HG02852 (cell line): Measurements from ENCODE around the gene E2F2.
A peak's percentile ranks its signal among the peaks of the same experiment; 100 is the strongest.
"Not testable (repeated sequence)": the region's sequence is repeated elsewhere in the genome, so short reads cannot be mapped to it uniquely, and the experiment has no call there.

Experiments used
- ATAC-seq: cut with Tn5 transposase; IDR thresholded peaks from one replicate; pipeline ENCODE4 v1.9.1; 2021; ENCODE audit warnings: mild to moderate bottlenecking, moderate library complexity; ENCODE audit not compliant: unreplicated experiment

E2F2 gene

DNA sequence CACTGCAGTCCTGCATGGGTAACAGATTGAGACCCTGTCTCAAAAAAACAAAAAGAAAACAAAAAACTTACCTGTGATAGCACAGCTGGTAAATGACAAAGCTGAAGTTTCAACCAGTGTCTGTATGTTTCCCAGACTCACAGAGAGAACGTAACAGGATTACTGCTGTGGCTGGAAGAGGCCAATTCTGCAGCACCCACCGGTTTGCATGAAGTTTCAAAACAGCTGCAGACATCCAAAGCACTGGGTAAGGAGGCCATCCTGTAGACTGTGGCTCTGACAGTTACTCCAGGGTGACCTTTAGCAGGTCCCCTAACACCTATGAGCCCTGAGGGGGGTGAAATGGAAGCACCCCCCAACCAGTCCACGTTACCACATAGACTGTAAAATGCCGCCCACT, 20.8 kb upstream of the E2F2 start:
- no peak for ATAC-seq

DNA sequence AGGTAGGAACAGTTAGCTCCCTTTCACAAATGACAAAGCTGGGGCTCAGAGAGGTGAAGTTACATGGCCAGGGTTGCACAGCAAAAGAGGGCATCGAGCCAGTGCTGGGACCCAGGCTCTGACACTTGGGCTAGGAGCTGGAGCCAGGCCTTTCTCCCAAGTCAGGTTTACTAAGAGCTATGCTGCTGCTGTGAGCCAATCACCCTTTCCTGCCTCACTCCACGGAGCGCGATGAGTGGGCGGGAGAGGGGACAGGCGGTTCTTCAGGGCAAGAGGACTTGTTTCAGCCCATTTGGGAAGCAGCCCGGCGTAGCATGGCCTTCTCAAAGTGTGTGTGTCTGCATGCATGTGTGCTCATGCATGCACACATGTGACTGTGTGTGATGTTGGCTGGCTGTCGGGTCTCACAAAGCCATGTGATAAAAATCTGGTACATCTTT, 17.7 kb upstream of the E2F2 start:
- no peak for ATAC-seq

DNA sequence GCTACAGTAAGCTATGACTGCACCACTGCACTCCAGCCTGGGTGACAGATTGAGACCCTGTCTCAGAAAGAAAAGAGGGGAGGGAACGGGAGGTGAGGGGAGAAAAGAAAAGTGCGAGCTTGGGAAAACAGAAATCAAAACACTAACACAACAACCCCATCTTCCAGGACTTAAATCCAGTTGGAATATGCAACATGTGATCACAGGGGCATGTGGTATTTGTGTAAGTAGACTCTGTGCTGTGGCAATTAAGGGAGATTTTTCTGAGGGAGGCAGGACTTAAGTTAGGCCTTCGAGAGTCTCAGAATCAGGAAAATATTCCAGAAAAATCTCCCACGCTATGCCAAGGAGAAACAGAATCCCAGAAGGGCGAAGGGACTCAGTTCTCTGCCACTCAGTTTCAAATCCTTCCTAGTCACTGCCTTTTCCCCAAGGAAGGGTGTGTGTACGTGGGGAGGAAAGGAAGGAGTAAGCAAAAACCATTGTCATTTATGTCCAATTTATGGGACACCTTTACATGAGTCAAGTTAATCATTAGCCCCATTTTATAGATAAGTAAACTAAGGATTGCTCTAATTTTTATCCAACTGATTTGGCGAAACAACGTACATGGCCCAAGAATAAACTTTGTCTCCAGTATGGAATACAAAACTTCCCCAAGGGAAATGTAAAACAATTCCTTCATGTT, 16.0 kb upstream of the E2F2 start:
- no peak for ATAC-seq

DNA sequence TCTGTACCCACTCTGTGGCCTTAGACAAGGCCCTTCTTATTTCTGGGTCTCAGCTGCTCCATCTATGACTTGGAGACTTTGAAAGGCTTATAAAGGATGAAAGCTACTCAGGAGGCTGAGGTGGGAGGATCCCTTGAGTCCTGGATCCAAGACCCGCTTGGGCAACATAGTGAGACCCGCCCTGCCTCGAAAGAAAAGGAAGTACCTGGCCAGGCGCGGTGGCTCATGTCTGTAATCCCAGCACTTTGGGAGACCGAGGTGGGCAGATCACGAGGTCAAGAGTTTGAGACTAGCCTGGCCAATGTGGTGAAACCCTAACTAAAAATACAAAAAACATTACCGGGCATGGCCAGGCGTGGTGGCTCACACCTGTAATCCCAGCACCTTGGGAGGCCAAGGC, 14.8 kb upstream of the E2F2 start:
- no peak for ATAC-seq

DNA sequence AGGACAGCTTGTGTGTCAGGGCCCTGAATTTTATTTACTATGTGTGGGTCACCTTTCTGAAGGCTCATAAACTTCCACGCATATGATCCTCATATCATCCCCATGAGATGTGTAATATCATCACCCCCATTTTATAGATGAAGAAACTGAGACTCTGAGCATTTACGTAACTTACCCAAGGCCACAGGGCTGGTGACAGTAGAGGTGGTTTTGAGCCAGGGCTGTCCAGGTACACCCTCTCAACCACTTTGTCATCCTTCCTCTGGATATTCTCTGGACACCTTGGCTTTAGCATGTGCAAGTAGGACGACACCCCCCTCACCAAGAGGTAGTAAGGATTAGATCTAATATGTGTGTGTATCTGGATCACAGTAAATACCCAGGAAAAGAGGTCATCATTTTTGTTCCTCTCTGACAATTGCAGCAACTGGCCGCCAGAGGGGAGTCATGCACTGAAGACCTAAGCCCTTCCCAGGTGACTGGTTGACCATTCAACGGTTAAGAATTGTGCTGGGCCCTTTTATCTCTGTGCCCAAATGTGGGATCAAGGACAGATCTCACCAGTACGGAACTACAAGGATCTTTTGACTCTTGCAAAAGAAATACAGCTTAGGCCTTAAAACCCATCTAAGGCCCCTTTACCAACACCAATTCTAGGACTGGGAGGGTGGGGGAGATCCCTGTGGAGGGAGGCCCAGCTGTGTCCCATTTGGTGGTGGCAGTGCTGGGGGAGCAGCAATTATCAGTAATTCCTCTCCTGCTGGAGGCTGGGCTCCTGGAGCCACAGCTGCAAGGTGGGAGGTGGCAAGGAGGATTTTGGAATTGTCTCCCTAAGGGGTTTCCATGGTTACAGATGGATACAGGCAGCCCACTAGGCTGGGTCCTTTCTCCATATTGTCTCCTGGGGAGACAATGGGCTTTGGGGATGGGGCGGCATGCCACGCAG, 13.7 kb upstream of the E2F2 start:
- ATAC-seq = no peak

DNA sequence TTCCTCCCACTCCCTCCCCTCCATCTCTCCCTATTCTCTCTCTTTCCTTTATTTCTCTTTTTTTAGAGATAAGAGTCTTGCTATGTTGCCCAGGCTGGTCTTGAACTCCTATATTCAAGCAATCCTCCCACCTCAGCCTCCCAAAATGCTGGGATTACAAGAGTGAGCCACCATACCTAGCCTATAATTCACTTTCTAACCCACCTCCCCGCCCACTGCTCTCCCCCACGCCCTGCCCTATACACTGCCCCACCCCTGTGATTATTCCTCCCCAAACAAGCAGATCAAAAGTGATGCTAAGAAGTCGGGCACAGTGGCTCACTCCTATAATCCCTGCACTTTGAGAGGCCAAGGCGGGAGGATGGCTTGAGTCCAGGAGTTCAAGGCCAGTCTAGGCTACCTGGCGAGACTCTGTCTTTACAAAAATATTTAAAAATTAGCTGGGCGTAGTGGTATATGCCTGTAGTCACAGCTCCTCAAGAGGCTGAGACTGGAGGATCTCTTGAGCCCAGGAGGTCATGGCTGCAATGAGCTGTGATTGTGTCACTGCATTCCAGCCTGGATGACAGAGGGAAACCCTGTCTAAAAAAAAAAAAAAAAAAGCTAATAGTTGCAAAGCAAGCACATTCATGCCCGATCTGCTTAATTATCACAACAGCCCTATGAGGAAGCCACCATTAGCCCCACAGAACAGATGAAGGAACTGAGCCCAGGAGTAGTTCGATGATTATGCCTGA, 12.8 kb upstream of the E2F2 start:
- ATAC-seq = no peak

DNA sequence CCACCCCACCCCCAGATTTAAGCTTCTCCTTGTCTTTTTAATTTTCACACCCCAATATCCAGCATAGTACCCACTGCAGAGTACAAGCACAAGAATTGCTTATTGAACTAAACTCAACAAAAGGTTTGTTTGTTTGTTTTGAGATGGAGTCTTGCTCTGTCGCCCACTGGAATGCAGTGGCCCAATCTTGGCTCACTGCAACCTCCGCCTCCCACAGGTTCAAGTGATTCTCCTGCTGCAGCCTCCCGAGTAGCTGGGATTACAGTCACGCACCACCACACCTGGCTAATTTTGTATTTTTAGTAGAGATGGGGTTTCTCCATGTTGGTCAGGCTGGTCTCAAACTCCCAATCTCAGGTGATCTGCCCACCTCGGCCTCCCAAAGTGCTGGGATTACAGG, 11.9 kb upstream of the E2F2 start:
- ATAC-seq = not testable (repeated sequence)

DNA sequence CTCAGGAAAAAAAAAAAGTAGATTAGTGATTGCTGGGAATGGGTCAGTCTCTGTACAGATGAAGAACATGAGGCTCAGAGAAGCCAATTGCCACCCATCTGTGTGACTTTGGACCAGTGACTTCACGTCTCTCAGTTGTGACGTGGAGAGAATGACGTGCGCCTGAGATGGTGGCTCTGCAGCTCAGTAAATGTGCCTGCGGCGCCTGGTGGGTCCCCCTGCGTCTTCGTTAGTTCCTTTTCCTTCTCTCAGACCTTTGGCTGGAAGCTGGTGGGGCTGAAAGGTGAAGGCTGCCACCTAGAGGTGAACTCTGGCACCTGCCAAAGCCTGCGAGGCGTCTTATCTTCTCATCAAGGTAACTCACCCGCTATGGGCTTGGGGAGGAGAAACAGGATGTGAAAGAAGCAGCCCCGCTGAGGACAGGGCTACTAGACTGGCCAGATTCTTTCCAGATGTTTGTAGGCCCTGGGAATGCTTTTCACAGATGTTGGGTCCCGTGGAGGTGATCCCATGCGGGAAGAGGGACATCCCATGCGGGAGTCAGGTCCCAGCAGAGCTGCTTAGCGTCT, 8.7 kb upstream of the E2F2 start:
- peak; percentile 77 for ATAC-seq

DNA sequence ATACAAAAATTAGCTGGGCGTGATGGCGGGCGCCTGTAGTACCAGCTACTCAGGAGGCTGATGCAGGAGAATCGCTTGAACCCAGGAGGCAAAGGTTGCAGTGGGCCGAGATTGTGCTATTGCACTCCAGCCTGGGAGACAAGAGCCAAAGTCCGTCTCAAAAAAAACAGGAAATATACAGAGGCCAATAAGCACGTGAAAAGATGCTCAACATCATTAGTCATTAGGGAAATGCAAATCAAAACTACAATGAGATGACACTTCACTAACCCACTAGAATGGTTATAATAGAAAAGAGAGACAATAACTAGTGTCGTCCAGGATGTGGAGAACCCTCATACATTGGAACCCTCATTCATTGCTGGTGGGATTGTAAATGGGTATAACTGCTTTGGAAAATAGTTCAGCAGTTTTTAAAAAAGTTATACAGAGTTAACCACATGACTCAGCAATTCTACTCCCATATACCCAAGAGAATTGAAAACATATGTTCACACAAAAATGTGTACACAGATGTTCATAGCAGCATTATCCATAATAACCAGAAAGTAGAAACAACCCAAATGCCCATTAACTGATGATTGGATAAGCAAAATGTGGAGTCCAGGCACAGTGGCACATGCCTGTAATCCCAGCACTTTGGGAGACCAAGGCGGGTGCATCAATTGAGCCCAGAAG, 6.4 kb upstream of the E2F2 start:
- ATAC-seq = no peak

DNA sequence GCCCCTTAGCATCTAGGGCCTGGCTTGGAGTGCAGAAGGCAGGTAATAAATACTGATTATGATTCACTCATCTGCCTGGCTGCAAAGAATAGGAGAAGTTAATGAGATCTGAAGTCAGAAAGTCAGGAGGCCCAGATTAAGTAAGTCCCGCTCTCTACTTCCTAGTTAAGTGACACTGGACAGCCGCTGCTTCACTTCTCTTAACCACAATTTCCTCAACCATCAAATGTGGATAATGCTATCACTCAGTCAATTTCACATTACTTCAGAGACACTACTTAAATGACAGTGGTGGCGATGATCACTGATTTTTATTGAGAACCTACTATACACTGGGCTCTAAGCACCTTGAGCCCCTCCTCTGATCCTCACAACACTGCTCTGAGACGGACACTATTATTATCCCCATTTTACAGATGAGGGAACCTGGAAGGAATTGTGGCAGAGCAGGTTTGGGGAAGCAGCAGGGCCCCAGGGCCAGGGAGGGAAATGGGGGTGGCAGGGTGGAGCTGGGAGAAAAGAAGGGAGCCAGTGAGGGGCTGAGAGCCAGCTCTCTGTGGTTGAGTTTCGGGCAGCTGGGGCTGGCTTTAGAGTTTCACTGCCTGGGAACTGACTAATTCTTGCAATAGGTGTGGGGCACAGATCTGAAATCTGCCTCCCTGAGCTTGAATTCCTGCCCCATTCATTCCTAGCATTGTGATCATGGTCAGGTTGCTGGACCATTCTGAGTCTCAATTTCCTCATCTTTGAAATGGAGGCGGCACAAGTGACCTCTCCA, 2.4 kb upstream of the E2F2 start:
- ATAC-seq = no peak

DNA sequence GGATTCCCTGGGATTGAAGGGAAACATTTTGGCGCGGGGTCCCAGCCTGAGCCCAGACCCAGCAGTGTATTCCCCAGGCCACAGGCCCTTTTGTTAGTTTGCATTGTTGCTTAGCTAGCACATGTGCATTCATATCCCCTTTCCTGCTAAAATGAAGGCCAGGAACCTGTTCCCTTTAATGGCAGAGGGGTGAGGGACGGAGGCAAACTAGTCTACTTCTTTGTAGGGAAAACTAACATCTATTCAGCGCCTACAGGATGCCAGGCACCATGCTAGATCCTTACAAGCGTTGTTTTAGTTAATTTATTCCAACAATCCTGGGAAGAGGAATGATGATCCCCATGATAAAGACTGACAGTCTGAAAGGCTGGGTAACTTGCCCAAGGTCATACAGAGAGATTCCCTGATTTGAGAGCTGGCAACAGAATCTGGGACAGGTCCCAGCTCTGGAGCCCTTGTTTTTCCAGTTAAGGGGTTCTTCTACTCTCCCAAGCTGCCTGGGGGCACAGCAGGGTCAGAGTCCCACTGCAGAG, 595 bp upstream of the E2F2 start:
- no peak for ATAC-seq

DNA sequence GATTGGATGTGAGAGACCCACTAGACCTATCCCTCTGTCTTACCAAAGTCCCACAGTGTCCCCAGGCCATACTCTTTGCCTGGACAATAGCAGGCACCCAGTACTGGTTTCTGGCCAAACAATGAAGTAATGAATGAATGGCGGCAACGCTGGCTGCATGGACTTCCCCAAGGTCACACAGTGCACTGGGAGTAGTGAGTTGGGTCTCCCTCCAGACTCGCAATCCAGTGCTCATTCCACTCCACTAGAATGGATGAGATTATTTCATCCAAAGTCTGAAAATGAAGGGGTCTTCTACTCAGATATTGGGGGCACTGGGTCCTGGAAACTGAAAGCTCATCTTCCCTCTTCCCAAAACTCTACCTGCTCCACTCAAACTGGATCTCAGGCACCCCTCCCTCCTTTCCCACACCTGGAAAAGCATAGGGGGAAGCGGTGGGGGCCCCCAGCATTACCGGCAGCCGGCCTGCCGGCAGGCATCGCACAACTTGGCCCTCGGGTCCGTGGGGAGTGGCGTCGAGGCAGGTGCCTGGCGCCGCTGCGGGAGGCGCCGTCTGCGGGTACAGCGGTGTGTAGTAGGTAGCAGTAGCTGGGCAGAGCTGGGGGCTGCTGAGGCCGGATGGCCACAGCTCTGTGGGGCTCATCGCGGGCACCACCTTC, 816 bp downstream of the E2F2 start:
- ATAC-seq = no peak

DNA sequence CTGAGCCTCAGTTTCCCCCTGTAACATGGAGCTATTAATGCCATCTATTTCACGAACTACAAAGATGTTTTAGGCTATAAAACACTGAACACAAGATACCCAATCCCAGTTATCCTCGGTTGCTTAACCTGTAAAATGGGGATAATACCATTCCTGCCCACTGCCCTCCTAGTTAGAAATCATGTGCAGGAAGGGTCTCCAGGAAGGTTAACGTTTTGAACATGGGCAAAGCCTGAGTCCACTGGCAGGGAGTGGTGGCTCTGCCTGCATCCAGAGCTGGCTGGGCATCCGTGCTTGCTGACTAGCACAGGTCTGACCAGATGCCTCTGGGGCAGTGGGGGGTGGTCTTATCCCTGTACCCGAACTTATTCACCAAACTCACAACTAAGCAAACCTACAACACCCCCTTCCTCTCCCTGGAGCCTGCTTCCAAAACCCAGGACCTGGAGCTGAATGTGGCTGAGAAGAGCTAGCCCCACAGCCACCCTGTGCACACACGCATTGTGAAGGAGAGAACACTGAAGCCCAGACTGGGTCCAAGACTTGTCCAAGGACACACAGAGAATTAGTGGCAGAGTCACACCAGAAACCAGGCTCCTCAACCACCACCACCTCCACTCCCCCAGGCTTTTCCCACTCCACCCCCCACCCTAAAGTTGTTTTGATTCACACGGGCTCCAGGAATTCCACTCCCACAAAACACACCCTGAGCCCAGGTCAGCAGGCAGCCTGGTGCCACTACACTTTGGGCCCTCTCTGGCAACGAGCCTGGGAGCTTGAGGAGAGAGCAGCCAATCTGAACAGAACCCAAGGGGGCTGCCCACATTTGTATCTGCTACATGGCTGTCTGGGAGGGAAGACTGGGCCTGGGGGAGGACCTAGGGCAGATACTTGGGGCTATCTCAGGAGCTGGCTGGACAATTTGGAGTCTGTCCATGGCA, 1.6 kb downstream of the E2F2 start:
- ATAC-seq = no peak

DNA sequence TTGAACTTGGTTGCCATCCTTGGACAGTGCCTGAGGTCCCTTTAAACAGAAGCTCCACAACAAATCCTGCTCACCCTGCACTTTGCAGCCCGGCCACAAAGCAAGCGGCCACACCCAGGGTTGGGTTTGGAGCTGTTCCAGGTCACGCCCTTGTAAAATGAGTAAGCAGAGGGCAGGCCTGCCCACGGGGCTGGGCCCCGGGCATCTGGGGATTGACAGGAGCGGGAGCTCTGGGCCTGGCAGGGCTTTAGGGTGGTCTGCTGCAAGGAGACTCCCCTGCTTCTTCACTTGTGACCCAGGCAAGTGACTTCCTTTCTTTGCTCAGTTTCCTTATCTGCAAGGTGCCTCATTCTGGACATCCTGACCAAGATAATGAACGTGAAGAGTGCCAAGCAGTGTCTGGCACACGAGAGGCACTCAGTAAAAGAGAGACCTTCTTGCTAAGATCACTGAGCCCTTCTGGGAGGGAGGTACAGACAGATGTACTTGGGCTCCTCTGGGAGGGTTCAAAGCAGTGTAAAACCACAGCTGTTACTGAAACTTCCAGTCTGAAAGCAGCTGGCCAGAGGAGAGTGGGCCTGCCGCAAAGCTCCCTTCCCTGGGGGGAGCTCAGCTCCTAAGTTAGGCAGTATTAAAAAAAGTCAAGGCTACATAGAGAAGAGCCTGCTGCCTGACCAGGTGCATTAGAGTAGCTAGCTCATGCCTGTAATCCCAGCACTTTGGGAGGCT, 2.6 kb downstream of the E2F2 start:
- ATAC-seq = peak; percentile 50

DNA sequence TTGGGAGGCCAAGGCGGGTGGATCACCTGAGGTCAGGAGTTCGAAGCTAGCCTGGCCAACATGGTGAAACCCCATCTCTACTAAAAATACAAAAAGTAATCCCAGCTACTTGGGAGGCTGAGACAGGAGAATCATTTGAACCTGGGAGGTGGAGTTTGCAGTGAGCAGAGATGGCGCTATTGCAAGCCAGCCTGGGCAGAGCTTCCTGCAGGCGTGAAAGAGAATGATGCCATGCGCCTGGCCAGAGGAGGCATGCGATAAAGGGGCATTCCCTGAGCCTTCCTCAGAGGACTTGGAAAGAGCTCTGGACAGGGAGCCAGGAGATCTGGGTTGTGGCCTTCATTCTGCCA, 3.2 kb downstream of the E2F2 start:
- no peak for ATAC-seq

DNA sequence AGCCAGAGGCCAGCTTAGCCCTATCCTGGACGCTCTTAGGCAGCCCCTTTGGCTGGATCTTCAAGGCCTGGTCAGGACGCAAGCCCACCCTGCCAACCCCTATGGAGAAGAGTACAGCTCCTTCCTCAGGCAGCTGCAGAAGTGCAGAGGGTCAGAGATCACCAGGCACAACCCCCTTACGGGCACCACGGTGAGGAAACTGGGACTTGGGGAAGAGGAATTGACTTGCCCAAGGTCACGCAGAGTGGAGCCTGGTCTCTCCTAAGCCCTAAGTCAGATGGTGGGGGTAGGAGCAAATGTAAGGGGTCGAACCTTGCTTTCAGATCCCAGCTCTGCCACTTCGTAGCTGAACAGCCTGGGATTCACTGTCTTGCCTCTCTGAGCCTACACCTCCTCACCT, 3.7 kb downstream of the E2F2 start:
- ATAC-seq = no peak

DNA sequence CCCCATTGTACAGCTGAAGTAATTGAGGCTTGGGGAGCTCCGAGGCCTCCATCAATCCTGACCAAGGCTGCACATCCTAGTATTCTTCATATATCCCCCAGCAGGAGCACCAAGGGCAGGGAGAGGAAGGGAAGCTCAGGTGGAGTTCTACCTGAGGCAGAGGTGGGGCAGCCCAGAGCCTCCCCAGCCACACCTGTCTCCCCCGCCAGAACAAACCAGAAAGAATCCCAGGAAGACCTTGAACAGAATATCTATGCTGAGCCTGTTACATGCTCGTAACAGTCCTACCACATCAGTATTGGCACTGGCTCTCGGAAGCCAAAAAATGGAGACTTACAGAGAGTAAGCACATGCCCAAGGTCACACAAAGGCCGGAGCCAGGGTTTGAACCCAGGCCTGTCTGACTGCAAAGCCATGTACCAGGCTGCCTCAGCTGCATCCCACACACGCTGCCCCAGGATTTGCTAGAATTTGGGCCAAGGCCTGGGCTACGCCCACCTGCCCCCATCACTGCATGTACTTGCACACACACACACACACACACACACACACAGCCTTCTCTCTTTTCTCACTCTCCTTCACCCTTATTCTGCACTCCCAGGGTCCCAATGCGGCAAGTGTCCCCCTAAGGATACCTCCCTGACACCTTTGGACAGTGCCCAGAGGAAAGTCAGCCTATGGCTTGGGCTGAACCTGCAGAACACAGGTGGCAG, 4.5 kb downstream of the E2F2 start:
- ATAC-seq = no peak
